Activated naive CD8-positive, alpha-beta T cell treated with anti-CD3 and anti-CD28 coated beads, Interleukin-2, amount 10 ng/mL, durations not matched to agents 7 days and 5 days (primary cell): ENCODE results near the gene OLFML2A. TPM values are rescaled to one million over a fixed set of nuclear protein-coding genes. Genes with fewer than 3 reads are reported as not detected.
"Not testable (repeated sequence)": the region's sequence is repeated elsewhere in the genome, so short reads cannot be mapped to it uniquely, and the experiment has no call there.

Source experiments
- ATAC-seq: fragments of 150-1000 bp; cut with Tn5 transposase; one replicate; pipeline ENCODE4 v1.10.0; 2021; ENCODE audit warnings: low read depth, moderate library complexity
- POLR2A ChIA-PET: fragments of 350-600 bp; sonication (Branson Sonifier 250); formaldehyde crosslinking; loops from one replicate; lab custom pipeline; 2021; ENCODE audit warnings: antibody characterized with exemption; lab: Charles Lee
- DNase-seq: peaks from one replicate; pipeline ENCODE4 v3.0.0; 2021
- H3K27ac Mint-ChIP-seq: one replicate; pipeline ENCODE4 v1.8.0; 2022; ENCODE audit warnings: mild to moderate bottlenecking, mixed read lengths
- H3K27me3 Mint-ChIP-seq: one replicate; pipeline ENCODE4 v1.8.0; 2022; ENCODE audit warnings: mild to moderate bottlenecking, moderate library complexity, mixed read lengths
- H3K36me3 Mint-ChIP-seq: one replicate; pipeline ENCODE4 v1.8.0; 2021; ENCODE audit warnings: mild to moderate bottlenecking, mixed read lengths
- H3K4me1 Mint-ChIP-seq: one replicate; pipeline ENCODE4 v1.8.0; 2021; ENCODE audit warnings: mixed read lengths
- H3K4me3 Mint-ChIP-seq: one replicate; pipeline ENCODE4 v1.8.0; 2022; ENCODE audit warnings: mild to moderate bottlenecking, moderate library complexity, mixed read lengths
- H3K9me3 Mint-ChIP-seq: one replicate; pipeline ENCODE4 v1.8.0; 2021; ENCODE audit warnings: mixed read lengths
- total RNA-seq, 2 experiments: library from RNA; stranded (reverse); gene quantifications; one replicate each; pipeline ENCODE4 v1.2.3, GENCODE V29; 2021

The OLFML2A gene
- total RNA-seq, 2 experiments from 2014 or later = not detected

- Mint-ChIP-seq H3K27ac (peak overlapping the region; percentile 39), H3K4me1 (peaks cover 17% of the 10 kb centered on the region), H3K27me3 (peaks cover 3% of the 10 kb centered on the region), H3K9me3 (no peaks in the 10 kb centered on the region), H3K36me3 (no peaks in the 10 kb centered on the region), H3K4me3 (peak overlapping the region; percentile 14)
- POLR2A ChIA-PET = no interaction called here
- DNase-seq (peak; percentile 42), ATAC-seq (peak; percentile 92)
Measured at GRCh38 chr9:124818431-124819281, 41.7 kb downstream of the OLFML2A start.

- POLR2A ChIA-PET = no interaction called here
- Mint-ChIP-seq H3K9me3 (no peaks in the 10 kb centered on the region), H3K4me1 (peaks cover 17% of the 10 kb centered on the region), H3K27ac (no peak overlapping the region), H3K36me3 (no peaks in the 10 kb centered on the region), H3K4me3 (no peak overlapping the region), H3K27me3 (peaks cover 3% of the 10 kb centered on the region)
- ATAC-seq = no peak
- no peak for DNase-seq
Measured at GRCh38 chr9:124820698-124821623, 44.0 kb downstream of the OLFML2A start.

- no peak overlapping the region for H3K4me3 Mint-ChIP-seq
- POLR2A ChIA-PET = no interaction called here
- no peak overlapping the region for H3K27ac Mint-ChIP-seq
- ATAC-seq (no peak), DNase-seq (no peak)
- no peaks in the 10 kb centered on the region for H3K36me3 Mint-ChIP-seq
- H3K27me3 Mint-ChIP-seq = peaks cover 3% of the 10 kb centered on the region
- no peaks in the 10 kb centered on the region for H3K9me3 Mint-ChIP-seq
- no peaks in the 10 kb centered on the region for H3K4me1 Mint-ChIP-seq
Measured at GRCh38 chr9:124828489-124829333, 51.8 kb downstream of the OLFML2A start.

- ATAC-seq = no peak
- H3K27ac Mint-ChIP-seq = no peak overlapping the region
- no peak overlapping the region for H3K4me3 Mint-ChIP-seq
Measured at GRCh38 chr9:124829334-124829669, 52.4 kb downstream of the OLFML2A start.

GRCh38 chr9:124830593-124830992 is 53.7 kb downstream of the OLFML2A start:
- Mint-ChIP-seq H3K9me3 (no peaks in the 10 kb centered on the region), H3K27ac (no peak overlapping the region), H3K36me3 (no peaks in the 10 kb centered on the region), H3K4me3 (no peak overlapping the region), H3K4me1 (no peaks in the 10 kb centered on the region), H3K27me3 (peaks cover 3% of the 10 kb centered on the region)
- DNase-seq (no peak), ATAC-seq (no peak)
- POLR2A ChIA-PET = no interaction called here

More at GRCh38 chr9:124829334-124829669, 52.4 kb downstream of the OLFML2A start:
- POLR2A ChIA-PET = no interaction called here
- Mint-ChIP-seq H3K36me3 (no peaks in the 10 kb centered on the region), H3K4me1 (no peaks in the 10 kb centered on the region), H3K9me3 (no peaks in the 10 kb centered on the region), H3K27me3 (peaks cover 3% of the 10 kb centered on the region)
- DNase-seq = no peak

DNA sequence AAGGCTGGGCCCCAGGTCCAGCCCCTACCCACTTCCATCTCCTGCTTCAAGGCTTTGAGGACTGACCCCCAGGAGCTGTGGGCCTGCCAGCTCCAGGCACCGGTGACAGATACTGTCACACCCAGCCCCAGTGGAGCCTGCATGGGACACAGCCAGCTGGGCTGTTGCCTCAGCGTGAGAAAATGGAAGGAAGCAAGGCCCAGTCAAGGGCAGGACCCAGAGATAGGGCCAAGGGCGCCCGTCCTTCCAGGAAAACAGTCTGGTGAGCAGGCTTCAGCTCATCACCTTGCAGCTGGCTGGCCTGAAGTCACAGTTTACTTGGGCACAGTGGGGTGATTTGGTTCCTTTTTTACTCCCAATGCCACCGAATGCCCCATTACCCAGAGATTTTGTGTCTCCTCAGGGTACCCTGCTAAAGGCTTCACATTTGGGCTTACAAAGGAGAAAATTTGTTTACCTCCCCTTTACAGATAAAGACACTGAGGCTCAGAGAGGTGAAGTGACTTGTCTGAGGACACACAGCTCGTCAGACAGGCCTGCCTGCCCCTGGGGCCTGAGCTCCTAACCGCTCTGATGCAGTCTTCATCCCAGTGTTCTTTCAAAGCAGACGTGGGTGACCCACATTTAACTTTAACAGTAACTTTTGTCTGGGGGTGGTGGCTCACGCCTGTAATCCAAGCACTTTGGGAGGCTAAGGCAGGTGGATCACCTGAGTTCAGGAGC is 54.9 kb downstream of the OLFML2A start:
- H3K9me3 Mint-ChIP-seq = no peaks in the 10 kb centered on the region
- no peaks in the 10 kb centered on the region for H3K36me3 Mint-ChIP-seq
- DNase-seq = no peak
- peaks cover 5% of the 10 kb centered on the region for H3K27me3 Mint-ChIP-seq
- H3K27ac Mint-ChIP-seq = no peak overlapping the region
- no peak for ATAC-seq
- H3K4me3 Mint-ChIP-seq = no peak overlapping the region
- POLR2A ChIA-PET = no interaction called here
- no peaks in the 10 kb centered on the region for H3K4me1 Mint-ChIP-seq

- POLR2A ChIA-PET = no interaction called here
- Mint-ChIP-seq H3K27me3 (peaks cover 17% of the 10 kb centered on the region), H3K4me1 (no peaks in the 10 kb centered on the region), H3K27ac (no peak overlapping the region), H3K4me3 (no peak overlapping the region), H3K36me3 (no peaks in the 10 kb centered on the region), H3K9me3 (no peaks in the 10 kb centered on the region)
- ATAC-seq = no peak
- no peak for DNase-seq
Measured at GRCh38 chr9:124834591-124834990, 57.7 kb downstream of the OLFML2A start.

DNA sequence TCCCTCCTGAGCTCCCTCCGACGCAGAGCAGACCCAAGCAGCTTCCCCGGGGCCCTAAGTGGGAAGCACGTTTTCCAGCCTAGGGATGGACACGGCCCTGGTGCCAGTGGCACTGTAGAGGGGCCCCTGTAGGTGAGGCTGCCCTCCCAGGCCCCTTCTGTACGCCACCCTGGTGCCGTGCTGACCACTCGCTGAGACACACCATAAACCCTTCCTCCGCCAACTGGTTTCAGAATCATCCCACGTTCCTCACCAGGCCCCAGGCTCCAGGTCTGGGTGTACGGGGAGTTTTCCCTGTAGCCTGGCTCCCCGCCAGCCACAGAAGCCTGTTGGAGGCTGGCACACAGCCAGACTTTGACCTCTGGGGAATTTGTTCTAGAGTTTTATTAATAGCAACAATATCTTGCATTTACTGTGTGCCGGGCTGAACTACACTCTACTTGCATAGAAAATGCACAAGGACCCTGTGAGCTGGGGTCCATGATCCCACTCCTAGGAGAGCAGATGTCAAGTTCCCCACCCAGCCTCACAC is 58.2 kb downstream of the OLFML2A start:
- Mint-ChIP-seq H3K4me3 (no peak overlapping the region), H3K4me1 (no peaks in the 10 kb centered on the region), H3K27ac (no peak overlapping the region), H3K36me3 (no peaks in the 10 kb centered on the region), H3K27me3 (peaks cover 16% of the 10 kb centered on the region), H3K9me3 (no peaks in the 10 kb centered on the region)
- DNase-seq (no peak), ATAC-seq (no peak)
- POLR2A ChIA-PET = no interaction called here

DNA sequence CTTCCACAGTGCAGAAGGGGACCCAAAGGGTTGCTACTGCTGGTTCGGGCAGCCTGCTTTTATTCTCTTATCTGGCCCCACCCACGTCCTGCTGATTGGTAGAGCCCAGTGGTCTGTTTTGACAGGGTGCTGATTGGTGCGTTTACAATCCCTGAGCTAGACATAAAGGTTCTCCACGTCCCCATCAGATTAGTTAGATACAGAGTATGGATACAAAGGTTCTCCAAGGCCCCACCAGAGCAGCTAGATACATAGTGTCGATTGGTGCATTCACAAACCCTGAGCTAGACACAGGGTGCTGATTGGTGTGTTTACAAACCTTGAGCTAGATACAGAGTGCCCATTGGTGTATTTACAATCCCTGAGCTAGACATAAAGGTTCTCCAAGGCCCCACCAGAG is 61.2 kb downstream of the OLFML2A start:
- POLR2A ChIA-PET, H3K4me3 Mint-ChIP-seq, H3K27ac Mint-ChIP-seq, H3K9me3 Mint-ChIP-seq, ATAC-seq, DNase-seq, H3K36me3 Mint-ChIP-seq, H3K4me1 Mint-ChIP-seq: not testable (repeated sequence)
- H3K27me3 Mint-ChIP-seq = peaks cover 16% of the 10 kb centered on the region

- POLR2A ChIA-PET, H3K4me3 Mint-ChIP-seq, DNase-seq, H3K27ac Mint-ChIP-seq, H3K4me1 Mint-ChIP-seq, ATAC-seq, H3K36me3 Mint-ChIP-seq, H3K9me3 Mint-ChIP-seq: not testable (repeated sequence)
- H3K27me3 Mint-ChIP-seq = peaks cover 16% of the 10 kb centered on the region
Measured at GRCh38 chr9:124838567-124839275, 61.8 kb downstream of the OLFML2A start.

DNA sequence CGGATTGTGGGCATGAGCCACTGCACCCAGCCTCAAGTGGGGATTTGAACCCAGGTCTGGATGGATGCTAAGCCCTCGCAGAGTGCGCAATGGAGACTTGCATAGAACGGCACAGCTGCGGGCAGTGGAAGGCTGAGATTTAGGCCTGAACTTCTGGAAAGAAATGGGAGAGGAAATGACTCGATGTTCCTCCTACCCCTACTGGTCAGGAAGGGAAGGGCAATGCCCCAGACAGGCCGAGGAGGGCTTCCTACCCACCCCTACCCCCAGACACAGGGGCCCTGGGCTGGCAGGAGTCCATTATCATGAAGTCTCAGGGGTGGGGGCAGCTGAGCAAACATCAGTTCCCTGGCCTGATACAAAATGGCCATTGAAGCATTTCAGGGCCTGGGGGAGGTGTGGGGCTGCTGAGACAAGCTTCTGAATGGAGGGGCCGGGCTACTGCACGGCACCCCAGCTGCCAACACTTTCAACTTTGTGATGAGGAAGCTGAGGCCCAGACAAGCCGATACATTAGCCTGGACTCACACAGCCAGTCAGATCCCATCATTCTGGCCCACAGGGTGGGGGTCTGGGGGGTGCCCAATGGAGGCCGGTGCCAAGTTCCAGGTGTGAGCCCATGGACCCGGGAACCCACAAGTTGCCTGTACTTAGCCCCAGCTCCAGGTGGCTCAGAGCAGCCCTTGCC is 62.8 kb downstream of the OLFML2A start:
- Mint-ChIP-seq H3K27ac (no peak overlapping the region), H3K9me3 (no peaks in the 10 kb centered on the region), H3K4me1 (no peaks in the 10 kb centered on the region), H3K4me3 (no peak overlapping the region), H3K36me3 (no peaks in the 10 kb centered on the region), H3K27me3 (peaks cover 16% of the 10 kb centered on the region)
- no peak for DNase-seq
- no peak for ATAC-seq
- POLR2A ChIA-PET = interaction anchor here (1.3 kb wide), 1 partner anchor 65 kb away, joined by 4 read pairs; no protein-coding TSS in a partner anchor
